GM21723 (cell line): ENCODE data around the gene WNT2B.

ENCODE experiments used
- ATAC-seq: cut with Tn5 transposase; IDR thresholded peaks from one replicate; pipeline ENCODE4 v1.9.1; 2021; ENCODE audit warnings: mild to moderate bottlenecking, moderate library complexity; ENCODE audit not compliant: unreplicated experiment

The WNT2B gene

DNA sequence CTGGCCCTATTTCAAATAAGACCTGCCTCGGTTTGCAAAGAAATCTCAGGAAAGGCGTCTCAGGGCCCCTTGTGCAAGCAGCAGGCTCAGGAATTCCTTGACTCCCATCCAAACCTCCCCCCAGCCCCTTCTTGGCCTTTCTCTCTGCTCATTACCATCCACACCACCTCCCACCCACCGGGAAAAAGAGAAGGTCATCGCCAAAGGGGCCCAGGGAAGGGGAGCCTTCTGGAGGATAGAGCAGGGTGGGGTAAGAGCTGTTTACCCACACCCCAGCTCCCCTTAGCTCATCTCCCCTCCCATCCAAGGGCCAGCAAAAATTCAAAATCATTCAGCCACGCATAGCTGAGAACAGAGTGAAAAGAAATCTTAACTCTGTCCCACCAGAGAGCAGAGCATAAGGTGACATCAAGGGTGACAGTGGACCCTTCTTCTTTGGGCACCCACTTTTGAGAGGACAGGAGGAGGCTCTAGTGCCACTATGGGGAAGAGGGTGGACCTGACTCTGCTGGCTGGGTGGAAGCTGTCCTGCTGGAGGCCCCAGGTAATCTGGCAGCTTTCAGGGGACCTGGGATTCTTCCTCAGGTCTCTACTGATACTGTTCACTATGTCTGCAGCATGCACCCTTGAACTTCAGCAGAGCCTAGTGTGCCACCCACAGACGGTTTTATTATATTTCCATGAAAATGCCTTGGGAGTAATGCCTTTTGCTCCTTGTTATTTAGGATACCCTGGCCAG, 3.9 kb upstream of the WNT2B start:
- ATAC-seq = no peak

GRCh38 chr1:112505400-112505785, 3.4 kb upstream of the WNT2B start:
- ATAC-seq = no peak

- no peak for ATAC-seq
Observed at GRCh38 chr1:112505878-112506277, 2.9 kb upstream of the WNT2B start.

DNA sequence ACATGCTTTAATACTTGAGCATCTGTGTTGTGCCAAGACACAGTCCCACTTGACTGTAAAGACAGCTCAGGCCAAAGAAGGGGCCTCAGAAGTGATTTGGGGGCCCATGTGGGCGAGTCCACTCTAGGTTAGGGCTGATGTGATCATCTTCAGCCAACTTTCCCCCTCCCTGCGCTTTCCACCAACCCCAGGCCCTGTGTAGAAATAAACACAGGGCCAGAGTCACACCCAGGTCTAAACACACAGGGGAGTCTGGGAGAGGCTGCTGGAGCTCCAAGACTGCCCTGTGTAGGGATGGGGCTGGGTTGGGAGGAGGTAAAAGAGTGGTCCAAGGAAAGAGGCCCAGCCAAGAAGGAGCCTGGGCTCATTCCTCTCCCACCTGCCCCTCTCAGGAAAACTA, 2.5 kb upstream of the WNT2B start:
- ATAC-seq = no peak

DNA sequence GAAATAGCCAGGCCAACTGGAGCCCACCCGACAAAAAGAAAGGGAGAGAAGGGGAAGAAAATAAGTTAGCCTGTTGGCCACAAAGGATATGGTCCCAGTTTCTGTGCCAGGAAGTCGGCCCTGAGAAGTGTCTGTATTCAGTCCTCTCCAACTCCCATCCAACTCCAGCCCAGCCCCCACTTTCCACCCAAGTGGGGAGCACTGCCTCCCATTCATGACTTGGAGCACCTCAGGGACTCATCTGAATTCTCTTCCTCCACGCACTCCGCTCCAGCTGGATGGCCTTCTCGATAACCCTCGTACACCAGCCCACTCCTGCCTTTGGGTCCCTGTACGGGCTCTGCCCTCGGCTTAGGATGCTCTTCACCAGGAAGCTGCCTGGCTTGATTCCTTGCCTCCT, 2.0 kb upstream of the WNT2B start:
- no peak for ATAC-seq

DNA sequence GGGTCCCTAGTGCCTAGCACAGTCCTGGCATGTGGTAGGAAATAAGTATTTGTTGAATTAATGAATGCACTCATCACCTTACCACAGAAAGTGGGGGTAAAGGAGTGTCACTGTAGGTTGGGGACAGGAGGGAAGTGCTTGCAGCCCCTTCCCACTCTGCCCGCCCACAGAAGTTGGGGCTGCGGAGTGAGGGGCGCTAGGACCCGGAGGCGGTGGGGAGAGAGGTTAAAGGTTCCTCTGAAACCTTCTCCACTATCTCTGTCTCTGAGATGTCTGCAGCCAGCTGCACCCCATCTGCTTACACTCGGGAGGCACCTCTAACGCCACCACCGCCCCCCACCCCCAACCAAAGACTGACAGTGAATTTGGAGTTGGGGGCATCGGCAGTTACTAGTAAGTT, 1.4 kb upstream of the WNT2B start:
- ATAC-seq = no peak

DNA sequence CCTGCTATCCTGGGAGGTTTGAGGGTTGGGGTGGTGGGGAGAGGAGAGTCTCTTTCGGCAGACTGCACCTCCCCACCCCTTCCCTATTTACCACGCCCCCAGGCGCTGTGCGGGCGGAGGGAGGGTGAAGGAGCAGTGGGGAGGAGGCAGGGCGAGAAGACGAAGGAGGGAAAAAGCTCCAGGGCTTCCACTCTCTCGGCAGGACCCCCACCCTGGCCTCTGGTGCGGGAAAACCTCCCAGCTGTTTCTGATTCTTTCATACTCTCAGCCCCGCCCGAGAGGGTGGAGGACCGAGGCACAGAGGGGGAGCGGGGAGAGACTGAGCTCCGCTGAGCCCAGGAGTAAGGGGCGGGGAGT, 866 bp upstream of the WNT2B start:
- ATAC-seq = no peak

GRCh38 chr1:112509005-112509659, 367 bp downstream of the WNT2B start:
- ATAC-seq = peak; percentile 32

DNA sequence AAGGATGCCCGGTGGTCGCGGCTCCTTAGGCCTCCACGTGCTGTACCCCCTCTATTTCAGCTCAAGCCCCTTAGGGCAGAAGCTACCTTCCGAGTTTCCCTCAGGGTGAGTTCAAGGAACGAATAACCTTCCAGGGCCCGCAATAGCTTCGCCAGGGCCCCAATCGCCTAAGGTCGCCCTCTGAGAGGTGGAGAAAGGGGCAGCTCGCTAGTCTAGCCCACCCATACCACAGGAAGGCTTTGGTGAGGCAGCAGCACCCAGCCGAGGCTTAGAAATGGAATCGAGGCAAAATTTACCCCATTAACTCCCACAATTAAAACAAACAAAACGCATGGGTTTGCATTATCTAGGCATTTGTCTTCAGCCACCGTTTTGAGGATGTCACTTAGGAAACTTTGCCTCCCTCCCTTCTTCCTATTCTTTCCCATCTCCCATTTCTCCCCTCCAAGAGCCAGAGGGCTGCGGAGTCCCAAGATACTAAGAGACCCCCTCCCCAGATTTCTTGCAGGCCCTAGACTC, 954 bp downstream of the WNT2B start:
- no peak for ATAC-seq

DNA sequence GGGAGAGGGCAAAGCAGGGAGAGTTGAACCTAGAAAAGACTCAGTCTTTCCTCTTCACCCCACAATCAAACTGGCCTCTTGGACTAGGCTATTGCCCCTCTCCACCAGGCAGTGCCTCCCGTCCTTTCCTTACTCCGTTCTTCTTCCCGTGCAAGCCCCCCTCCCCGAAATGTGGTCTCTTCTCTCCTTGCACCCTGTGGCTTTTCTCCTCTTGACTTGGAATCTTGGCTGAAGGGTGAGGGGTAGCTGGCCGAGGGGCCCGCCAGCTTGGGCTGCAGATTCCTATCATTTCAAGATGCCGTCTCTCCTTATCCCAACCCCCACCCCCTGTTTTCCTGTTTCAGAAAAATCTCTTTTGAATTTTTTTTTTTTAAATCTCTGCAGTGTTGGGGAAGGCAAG, 1.6 kb downstream of the WNT2B start:
- ATAC-seq = no peak

- ATAC-seq = no peak
Observed at GRCh38 chr1:112511897-112512296, 3.1 kb downstream of the WNT2B start.

- no peak for ATAC-seq
Observed at GRCh38 chr1:112513112-112513870, 4.5 kb downstream of the WNT2B start.

DNA sequence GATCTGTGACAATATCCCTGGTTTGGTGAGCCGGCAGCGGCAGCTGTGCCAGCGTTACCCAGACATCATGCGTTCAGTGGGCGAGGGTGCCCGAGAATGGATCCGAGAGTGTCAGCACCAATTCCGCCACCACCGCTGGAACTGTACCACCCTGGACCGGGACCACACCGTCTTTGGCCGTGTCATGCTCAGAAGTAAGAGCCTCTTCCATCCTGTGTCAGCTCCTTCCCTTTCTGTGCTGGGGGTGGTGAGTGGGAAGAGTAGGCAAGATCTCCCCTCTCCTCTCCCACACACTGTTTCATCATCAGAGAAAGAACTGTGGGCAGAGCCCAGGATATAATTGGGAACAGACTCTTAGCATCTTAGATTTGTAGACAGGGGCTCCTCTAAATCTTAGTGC, 6.1 kb downstream of the WNT2B start:
- ATAC-seq = no peak

- ATAC-seq = no peak
Observed at GRCh38 chr1:112515311-112516009, 6.7 kb downstream of the WNT2B start.

- no peak for ATAC-seq
Observed at GRCh38 chr1:112516141-112516540, 7.4 kb downstream of the WNT2B start.

GRCh38 chr1:112517231-112517630, 8.5 kb downstream of the WNT2B start:
- no peak for ATAC-seq

- no peak for ATAC-seq
Observed at GRCh38 chr1:112517646-112518045, 8.9 kb downstream of the WNT2B start.

DNA sequence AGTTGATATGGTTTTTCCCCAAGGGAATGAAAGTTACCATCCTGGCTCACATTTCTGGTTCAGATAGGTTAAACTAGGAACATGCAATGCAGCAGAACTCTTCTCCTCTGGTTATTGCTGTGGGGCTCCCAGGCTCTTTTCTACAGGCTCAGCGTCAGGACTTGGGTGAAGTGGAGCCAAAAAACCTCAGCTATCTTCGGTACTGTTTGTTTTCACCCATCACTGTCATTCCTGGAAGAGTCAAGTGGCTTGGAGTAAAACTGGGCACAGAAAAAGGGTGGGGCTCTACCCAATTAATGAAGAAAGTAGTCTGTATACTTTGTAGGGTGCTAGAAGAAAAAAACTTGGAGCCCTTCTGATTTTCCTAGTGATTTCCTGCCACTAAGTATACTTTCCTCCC, 9.4 kb downstream of the WNT2B start:
- no peak for ATAC-seq

GRCh38 chr1:112520166-112520565, 11.4 kb downstream of the WNT2B start:
- ATAC-seq = no peak

- no peak for ATAC-seq
Observed at GRCh38 chr1:112522621-112523020, 13.9 kb downstream of the WNT2B start.

DNA sequence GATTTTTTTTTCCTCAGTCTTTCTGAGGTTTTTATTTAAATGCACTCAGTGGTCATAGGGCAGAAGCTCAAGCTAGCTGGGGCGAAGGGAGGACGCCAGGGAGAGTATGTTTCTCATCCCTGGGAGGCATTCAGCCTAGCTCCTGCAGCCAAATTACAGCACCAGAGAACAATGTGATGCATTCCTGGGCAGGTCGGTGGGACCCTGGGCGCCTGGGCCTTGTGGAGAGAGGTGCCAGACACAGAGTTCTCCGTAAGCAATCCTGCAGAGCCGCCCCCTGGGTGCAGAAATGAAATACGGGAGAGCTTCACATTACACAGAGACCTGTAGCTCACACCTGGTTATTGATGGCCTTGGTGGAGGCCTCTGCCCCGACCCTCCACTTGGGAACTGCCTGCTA, 15.5 kb downstream of the WNT2B start:
- ATAC-seq = no peak
